Dendritic cell treated with granulocyte-macrophage colony-stimulating factor and Interleukin-4, amounts not matched to agents 40 ng/mL and 50 ng/mL, for 4 days (primary cell): ENCODE results near the gene TBCD.

ENCODE experiments used
- H3K27ac Mint-ChIP-seq: one replicate; pipeline ENCODE4 v1.8.0; 2022; ENCODE audit warnings: mild to moderate bottlenecking, mixed read lengths
- H3K27me3 Mint-ChIP-seq: one replicate; pipeline ENCODE4 v1.8.0; 2022; ENCODE audit warnings: mild to moderate bottlenecking, mixed read lengths
- H3K36me3 Mint-ChIP-seq: one replicate; pipeline ENCODE4 v1.8.0; 2022; ENCODE audit warnings: low read depth, mixed read lengths
- H3K4me1 Mint-ChIP-seq: one replicate; pipeline ENCODE4 v1.8.0; 2022; ENCODE audit warnings: low read depth, mixed read lengths
- H3K4me3 Mint-ChIP-seq: one replicate; pipeline ENCODE4 v1.8.0; 2022; ENCODE audit warnings: mild to moderate bottlenecking, moderate library complexity, mixed read lengths
- H3K9me3 Mint-ChIP-seq: one replicate; pipeline ENCODE4 v1.8.0; 2022; ENCODE audit warnings: mixed read lengths
- intact Hi-C: fragments of 100-400 bp; cut with micrococcal nuclease; formaldehyde crosslinking; loops from one replicate; pipeline ENCODE4 v1.15.0; 2022

The TBCD gene

GRCh38 chr17:82936768-82937171, 184.9 kb downstream of the TBCD start:
- H3K4me1 Mint-ChIP-seq, result peaks cover 4% of the 10 kb centered on the region

GRCh38 chr17:82937411-82938371, 185.8 kb downstream of the TBCD start:
- H3K27ac Mint-ChIP-seq, result no peak overlapping the region
- no peaks in the 10 kb centered on the region for H3K27me3 Mint-ChIP-seq
- H3K36me3 Mint-ChIP-seq, result peaks cover 92% of the 10 kb centered on the region

More at GRCh38 chr17:82936768-82937171, 184.9 kb downstream of the TBCD start:
- Mint-ChIP-seq H3K4me3 (no peak overlapping the region), H3K36me3 (peaks cover 92% of the 10 kb centered on the region), H3K9me3 (no peaks in the 10 kb centered on the region), H3K27me3 (no peaks in the 10 kb centered on the region), H3K27ac (no peak overlapping the region)
- intact Hi-C loops, result no loop called here

GRCh38 chr17:82938486-82938872, 186.6 kb downstream of the TBCD start:
- no peaks in the 10 kb centered on the region for H3K27me3 Mint-ChIP-seq
- no peak overlapping the region for H3K27ac Mint-ChIP-seq
- H3K9me3 Mint-ChIP-seq, result peaks cover 1% of the 10 kb centered on the region
- H3K4me3 Mint-ChIP-seq, result no peak overlapping the region
- peaks cover 92% of the 10 kb centered on the region for H3K36me3 Mint-ChIP-seq
- intact Hi-C loops, result no loop called here
- no peaks in the 10 kb centered on the region for H3K4me1 Mint-ChIP-seq

More at GRCh38 chr17:82937411-82938371, 185.8 kb downstream of the TBCD start:
- intact Hi-C loops, result no loop called here
- Mint-ChIP-seq H3K4me1 (no peaks in the 10 kb centered on the region), H3K4me3 (no peak overlapping the region), H3K9me3 (no peaks in the 10 kb centered on the region)

GRCh38 chr17:82938873-82939620, 187.2 kb downstream of the TBCD start:
- no peak overlapping the region for H3K27ac Mint-ChIP-seq
- H3K4me3 Mint-ChIP-seq, result no peak overlapping the region
- no peaks in the 10 kb centered on the region for H3K4me1 Mint-ChIP-seq
- H3K27me3 Mint-ChIP-seq, result no peaks in the 10 kb centered on the region
- peaks cover 92% of the 10 kb centered on the region for H3K36me3 Mint-ChIP-seq
- H3K9me3 Mint-ChIP-seq, result peaks cover 7% of the 10 kb centered on the region
- intact Hi-C loops, result no loop called here

GRCh38 chr17:82939621-82940135, 187.8 kb downstream of the TBCD start:
- no peaks in the 10 kb centered on the region for H3K4me1 Mint-ChIP-seq
- H3K9me3 Mint-ChIP-seq, result peaks cover 13% of the 10 kb centered on the region
- no peaks in the 10 kb centered on the region for H3K27me3 Mint-ChIP-seq
- intact Hi-C loops, result no loop called here
- peaks cover 96% of the 10 kb centered on the region for H3K36me3 Mint-ChIP-seq
- no peak overlapping the region for H3K4me3 Mint-ChIP-seq
- H3K27ac Mint-ChIP-seq, result no peak overlapping the region

- Mint-ChIP-seq H3K27me3 (no peaks in the 10 kb centered on the region), H3K4me3 (no peak overlapping the region), H3K4me1 (no peaks in the 10 kb centered on the region), H3K36me3 (peaks cover 97% of the 10 kb centered on the region), H3K9me3 (peaks cover 21% of the 10 kb centered on the region), H3K27ac (no peak overlapping the region)
- intact Hi-C loops, result no loop called here
Measured at GRCh38 chr17:82940226-82941020, 188.6 kb downstream of the TBCD start.

GRCh38 chr17:82941021-82942001, 189.4 kb downstream of the TBCD start:
- Mint-ChIP-seq H3K27me3 (no peaks in the 10 kb centered on the region), H3K9me3 (peaks cover 29% of the 10 kb centered on the region), H3K4me1 (no peaks in the 10 kb centered on the region), H3K36me3 (peaks cover 97% of the 10 kb centered on the region), H3K4me3 (no peak overlapping the region), H3K27ac (no peak overlapping the region)
- intact Hi-C loops, result no loop called here

GRCh38 chr17:82942166-82943130, 190.6 kb downstream of the TBCD start:
- Mint-ChIP-seq H3K27me3 (no peaks in the 10 kb centered on the region), H3K9me3 (peaks cover 30% of the 10 kb centered on the region), H3K4me1 (no peaks in the 10 kb centered on the region), H3K4me3 (no peak overlapping the region), H3K36me3 (peaks cover 94% of the 10 kb centered on the region), H3K27ac (no peak overlapping the region)
- intact Hi-C loops, result no loop called here

- Mint-ChIP-seq H3K36me3 (peaks cover 94% of the 10 kb centered on the region), H3K4me1 (no peaks in the 10 kb centered on the region), H3K9me3 (peaks cover 30% of the 10 kb centered on the region), H3K4me3 (no peak overlapping the region), H3K27ac (no peak overlapping the region), H3K27me3 (no peaks in the 10 kb centered on the region)
- intact Hi-C loops, result no loop called here
Measured at GRCh38 chr17:82943339-82943738, 191.5 kb downstream of the TBCD start.

- H3K4me3 Mint-ChIP-seq, result no peak overlapping the region
- no peaks in the 10 kb centered on the region for H3K4me1 Mint-ChIP-seq
- no peak overlapping the region for H3K27ac Mint-ChIP-seq
- intact Hi-C loops, result no loop called here
- no peaks in the 10 kb centered on the region for H3K27me3 Mint-ChIP-seq
- peaks cover 93% of the 10 kb centered on the region for H3K36me3 Mint-ChIP-seq
- H3K9me3 Mint-ChIP-seq, result peaks cover 30% of the 10 kb centered on the region
Measured at GRCh38 chr17:82943751-82944150, 191.9 kb downstream of the TBCD start.

- Mint-ChIP-seq H3K9me3 (peaks cover 30% of the 10 kb centered on the region), H3K4me3 (no peak overlapping the region), H3K27me3 (no peaks in the 10 kb centered on the region), H3K4me1 (no peaks in the 10 kb centered on the region), H3K27ac (no peak overlapping the region), H3K36me3 (peaks cover 93% of the 10 kb centered on the region)
- intact Hi-C loops, result no loop called here
Measured at GRCh38 chr17:82944990-82945389, 193.1 kb downstream of the TBCD start.

- Mint-ChIP-seq H3K4me1 (no peaks in the 10 kb centered on the region), H3K27ac (no peak overlapping the region), H3K9me3 (peaks cover 30% of the 10 kb centered on the region), H3K27me3 (no peaks in the 10 kb centered on the region), H3K4me3 (no peak overlapping the region), H3K36me3 (peaks cover 93% of the 10 kb centered on the region)
- intact Hi-C loops, result no loop called here
Measured at GRCh38 chr17:82946081-82946480, 194.2 kb downstream of the TBCD start.
